ENCODE measurements around the gene GAS2L2.
A peak's percentile ranks its signal among the peaks of the same experiment; 100 is the strongest.
"Not testable (repeated sequence)": the region's sequence is repeated elsewhere in the genome, so short reads cannot be mapped to it uniquely, and the experiment has no call there.

Gene GAS2L2

DNA sequence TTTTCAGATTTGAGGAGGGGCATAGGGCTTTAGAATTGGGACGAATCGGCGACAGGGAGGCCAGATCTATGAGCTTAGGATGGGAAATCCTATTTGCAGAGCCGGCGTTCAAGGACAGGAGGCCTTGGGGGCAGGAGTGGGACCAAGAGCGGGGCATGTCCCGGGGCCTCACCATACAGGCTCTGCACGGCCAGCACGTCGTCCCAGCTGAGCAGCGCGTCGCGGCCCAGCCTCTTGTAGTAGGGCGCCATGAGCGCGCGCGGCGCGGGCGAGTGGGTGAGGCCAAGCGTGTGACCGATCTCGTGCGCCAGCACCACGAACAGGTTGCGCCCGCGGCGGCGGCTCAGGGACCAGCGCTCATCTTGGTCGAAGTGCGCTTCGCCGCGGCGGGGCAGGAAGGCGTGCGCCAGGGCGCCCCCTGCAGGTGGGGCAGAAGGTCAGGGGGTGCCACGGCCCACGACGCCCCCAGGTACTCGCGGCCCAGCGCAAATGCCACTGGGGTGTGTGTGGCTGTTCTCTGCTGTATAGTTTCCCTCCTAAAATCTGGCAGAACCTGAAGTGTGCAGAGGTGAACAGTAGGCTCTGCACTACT, 17.0 kb upstream of the GAS2L2 start:
- no peak for DNase-seq

DNA sequence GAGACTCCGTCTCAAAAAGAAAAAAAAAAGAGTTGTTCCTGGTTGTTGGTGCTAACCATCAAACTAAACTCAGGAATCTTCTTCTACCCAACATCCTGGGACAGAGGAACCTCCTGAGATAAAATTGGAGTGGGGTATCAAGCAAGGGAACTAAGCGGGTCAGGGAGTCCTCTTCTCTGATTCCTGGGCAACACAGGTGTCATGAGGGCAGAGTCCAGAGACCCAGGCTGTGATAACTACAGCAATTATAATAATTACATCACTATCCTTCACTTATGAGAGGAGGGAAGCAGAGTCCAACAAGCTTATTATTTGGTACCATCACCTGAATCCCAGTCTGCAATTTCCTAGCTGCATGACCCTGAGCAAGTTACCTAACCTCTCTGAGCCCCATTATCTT, 15.8 kb upstream of the GAS2L2 start:
- no peak for DNase-seq

DNA sequence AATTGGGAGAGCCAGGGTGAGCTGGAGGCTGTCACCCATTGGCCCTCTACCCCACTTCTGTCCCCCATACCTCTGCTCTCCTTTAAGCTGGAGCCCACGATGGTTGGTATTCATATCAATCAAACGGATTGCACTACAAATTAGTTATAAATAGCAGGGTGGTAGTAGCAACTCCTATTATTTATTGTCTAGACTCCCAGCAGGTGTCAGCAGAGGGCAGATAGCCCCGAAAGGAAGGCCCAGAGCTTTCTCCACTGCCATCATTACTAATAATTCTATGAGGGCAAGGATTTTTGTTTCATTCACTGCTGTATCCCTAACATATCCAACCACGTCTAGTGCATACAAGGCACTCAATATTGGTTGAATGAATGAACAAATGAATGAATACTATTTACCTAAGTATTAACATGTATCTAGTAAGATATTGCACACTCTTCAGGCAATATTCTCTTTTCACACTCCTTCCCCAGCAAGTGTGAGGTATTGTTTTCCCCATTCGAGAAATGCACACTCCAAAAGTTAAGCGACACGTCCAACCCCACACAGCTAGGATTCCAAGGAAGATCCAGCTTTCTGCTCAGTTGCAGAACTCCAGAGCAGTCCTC, 14.0 kb upstream of the GAS2L2 start:
- no peak for DNase-seq

DNA sequence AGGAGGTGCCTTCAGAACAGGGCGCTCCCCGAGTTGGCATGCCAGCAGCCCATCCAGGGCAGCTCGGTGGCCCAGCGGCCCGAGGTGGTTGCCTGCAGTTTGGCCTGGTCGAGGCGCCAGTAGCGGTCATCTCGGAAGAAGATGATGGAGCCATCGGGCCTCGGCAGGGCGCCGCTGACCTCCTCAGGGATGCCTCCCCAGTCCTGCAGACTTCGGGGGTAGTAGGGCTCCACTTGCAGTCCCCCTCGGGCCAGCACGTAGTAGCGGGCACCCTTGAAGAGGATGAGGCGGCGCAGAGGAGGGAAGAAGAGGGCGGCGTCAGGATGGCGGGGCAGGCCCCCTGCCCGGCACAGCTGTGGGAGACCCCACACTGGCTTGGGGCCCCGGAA, 13.4 kb upstream of the GAS2L2 start:
- DNase-seq, result no peak

DNA sequence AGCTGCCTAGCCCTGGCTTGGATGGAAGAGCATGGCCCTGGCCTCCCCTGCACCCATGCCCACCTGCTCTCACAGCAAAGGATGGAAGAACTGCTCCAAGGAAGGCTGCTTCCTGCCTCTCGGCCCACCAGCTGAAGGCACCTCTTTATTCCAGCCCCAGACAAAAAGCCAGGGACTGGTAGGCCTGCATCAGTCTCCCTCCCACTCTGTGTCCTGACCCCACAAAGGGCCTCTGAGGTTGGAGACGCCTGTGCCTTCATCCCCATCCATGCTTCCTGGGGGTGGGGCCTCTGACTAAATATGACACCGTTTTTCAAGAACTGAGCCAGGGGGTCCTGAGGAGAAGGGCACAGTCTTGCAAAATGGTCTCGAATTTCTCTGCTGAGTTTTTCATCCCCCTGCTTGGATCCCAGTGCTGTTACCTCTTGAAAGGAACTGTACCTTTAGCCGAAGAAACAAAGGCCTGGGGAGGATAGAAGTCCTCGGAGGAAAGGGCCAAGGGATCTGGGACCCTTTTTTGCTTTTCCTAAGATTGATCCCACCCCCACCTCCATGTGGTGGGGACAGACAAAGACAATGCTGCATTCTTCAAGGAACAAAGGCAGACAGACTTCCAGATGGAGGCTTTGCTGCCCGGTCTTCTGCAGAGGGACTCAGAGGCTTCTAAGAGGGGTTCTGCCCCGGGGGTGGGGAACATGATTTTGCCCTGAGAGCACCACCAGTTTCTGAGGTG, 12.9 kb upstream of the GAS2L2 start:
- no peak for DNase-seq

GRCh38 chr17:35765086-35765710, 12.2 kb upstream of the GAS2L2 start:
- DNase-seq, result no peak

GRCh38 chr17:35764123-35764991, 11.3 kb upstream of the GAS2L2 start:
- peak; percentile 87 to 90 for DNase-seq

DNA sequence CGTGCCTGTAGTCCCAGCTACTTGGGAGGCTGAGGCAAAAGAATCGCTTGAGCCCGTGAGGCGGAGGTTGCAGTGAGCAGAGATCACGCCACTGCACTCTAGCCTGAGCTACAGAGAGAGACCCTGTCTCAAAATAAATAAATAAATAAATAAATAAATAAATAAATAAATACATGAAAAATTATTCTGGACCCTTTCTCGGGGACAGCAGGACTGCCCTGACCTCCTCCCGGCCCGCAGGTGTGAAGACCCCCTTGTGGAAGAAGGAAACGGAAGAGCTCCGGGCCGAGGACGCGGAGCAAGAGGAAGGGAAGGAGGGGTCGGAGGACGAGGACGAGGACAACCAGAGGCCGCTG, 10.7 kb upstream of the GAS2L2 start:
- no peak for DNase-seq

DNA sequence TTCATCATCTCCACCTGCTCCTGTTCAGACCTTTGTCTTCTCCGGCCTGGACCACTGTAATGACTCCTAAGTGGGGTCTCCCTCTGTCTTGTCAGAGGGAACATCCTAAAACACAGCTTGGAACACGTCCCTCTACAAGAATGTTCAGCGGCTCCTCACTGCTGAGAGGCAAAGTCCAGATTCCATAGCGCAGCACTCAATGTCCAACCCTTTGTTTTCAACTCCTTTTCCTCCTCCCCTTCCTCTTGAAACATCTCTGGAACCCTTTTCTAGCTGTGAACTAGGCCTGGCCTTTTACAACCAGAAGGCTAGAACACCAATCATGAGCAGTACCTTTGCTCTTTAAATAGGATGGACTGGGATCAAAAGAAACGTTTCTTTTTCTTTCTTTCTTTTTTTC, 8.6 kb upstream of the GAS2L2 start:
- no peak for DNase-seq

GRCh38 chr17:35760587-35760986, 7.5 kb upstream of the GAS2L2 start, which contains the start of gene C17orf50:
Gene C17orf50, plus strand, starts transcription at chr17:35760887. Its CDS starts 55 bp downstream, at chr17:35760942.
- no peak for DNase-seq

DNA sequence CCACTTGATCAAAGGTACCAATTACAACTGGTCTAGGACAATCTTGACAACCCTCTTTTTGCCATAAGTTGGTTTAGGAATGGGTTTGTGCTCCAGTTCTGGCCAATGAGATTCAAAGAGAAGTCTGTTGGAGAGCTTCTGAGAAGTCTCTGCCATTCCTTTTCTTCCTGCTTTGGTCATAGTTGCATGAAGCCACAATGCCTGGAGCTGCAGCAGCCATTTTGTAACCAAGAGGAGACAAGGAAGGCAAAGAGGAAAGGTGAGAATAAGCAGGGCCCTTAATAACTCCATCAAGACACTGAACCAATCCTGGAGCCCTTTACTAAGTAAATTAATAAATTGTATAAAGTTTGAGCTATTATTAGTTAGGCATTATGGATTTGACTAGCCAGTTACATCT, 4.2 kb upstream of the GAS2L2 start:
- DNase-seq, result no peak

DNA sequence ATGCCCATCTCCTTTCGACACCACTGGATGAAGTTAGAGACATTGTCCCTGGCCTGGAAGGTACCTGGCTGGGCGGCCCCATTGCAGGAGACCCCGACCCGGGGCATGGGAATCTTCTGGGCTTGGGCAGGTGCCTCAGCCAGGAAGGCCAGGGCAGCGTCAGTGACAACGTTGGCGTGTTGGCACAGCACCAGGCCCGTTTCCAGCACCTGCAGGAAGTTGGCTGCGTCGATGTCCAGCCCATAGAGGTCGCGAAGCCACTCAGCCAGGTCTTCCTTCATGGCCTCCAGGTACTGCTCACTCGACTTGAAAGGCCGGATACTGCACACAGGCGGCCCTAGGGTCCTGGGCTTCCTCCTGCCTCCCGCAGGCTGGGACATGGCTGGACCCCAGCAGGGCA, 568 bp downstream of the GAS2L2 start:
- no peak for DNase-seq

DNA sequence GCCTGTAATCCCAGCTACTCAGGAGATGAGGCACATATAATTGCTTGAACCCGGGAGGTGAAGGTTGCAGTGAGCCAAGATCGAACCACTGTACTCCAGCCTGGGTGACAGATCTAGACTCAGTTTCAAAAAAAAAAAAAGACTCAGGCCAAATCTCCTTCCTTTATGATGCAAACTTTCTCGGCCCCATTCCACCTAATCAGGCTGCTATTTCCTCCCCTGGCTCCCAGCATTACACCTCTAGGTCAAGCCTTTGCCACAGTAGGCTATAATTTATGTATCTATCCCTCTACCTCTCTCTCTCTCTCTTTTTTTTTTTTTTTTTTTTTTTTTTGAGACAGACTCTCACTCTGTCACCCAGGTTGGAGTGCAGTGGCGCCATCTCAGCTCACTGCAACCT, 1.5 kb downstream of the GAS2L2 start:
- DNase-seq, result not testable (repeated sequence)

GRCh38 chr17:35750526-35751395, 2.3 kb downstream of the GAS2L2 start:
- DNase-seq, result no peak

GRCh38 chr17:35749560-35750412, 3.3 kb downstream of the GAS2L2 start:
- no peak for DNase-seq

DNA sequence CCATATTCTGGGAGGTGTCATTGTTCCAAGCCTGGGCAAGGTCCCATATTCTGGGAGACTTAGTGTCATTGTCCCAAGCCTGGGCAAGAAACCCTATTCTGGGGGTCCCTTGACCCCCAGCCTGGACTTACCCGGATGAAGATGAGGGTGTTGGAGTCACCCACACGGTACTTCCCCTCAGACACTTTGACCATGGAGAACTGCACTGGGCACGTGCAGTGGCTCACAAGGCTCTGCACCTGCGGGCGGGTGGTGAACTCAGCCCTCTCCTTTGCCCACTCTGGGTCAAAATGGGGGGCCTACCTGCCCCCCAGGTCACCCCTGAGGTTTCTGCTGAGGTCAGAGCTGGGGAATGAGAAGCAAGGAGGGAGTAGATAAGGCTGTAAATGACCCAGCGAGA, 4.1 kb downstream of the GAS2L2 start:
- DNase-seq, result no peak

- no peak for DNase-seq
Observed at GRCh38 chr17:35748341-35748841, 4.6 kb downstream of the GAS2L2 start.

DNA sequence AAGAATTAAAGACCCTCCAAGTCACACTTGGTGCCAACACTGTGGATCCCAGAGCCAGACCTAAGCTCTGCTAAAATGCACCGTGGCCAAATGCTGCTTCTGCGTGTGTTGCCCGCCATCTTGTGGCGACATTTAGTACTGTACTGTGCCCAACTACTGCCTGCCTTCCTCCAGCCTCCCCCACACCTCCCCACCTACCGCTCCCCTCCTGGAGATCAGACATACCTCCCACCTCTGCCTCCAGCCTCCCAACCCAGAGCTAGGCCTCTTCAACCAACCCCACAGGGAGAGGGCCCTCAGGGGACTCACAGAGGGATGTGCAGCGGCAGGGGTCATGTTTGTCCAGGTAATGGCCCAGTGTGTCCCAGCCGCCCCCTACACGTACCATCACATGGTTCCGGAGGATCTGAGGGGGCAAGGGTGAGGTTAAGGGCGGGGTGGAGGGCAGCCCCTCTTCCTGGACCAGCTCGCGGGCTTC, 5.5 kb downstream of the GAS2L2 start:
- DNase-seq, result peak; percentile 80 to 81

- DNase-seq, result no peak
Observed at GRCh38 chr17:35745749-35746320, 7.2 kb downstream of the GAS2L2 start.

GRCh38 chr17:35745246-35745645, 7.8 kb downstream of the GAS2L2 start:
- DNase-seq, result no peak
